HG03139 (cell line): ENCODE measurements around the gene DNPH1.

Source experiments
- ATAC-seq: cut with Tn5 transposase; IDR thresholded peaks from one replicate; pipeline ENCODE4 v1.9.1; 2021; ENCODE audit not compliant: unreplicated experiment

Gene DNPH1

GRCh38 chr6:43219119-43219518 lies 10.2 kb downstream of the DNPH1 start:
- no peak for ATAC-seq

GRCh38 chr6:43217351-43217750 lies 11.9 kb downstream of the DNPH1 start:
- ATAC-seq: no peak

GRCh38 chr6:43216200-43216599 lies 13.1 kb downstream of the DNPH1 start:
- ATAC-seq: no peak

- ATAC-seq: no peak
These were observed 14.2 kb downstream of the DNPH1 start for GRCh38 chr6:43215066-43215465.

- no peak for ATAC-seq
These were observed 15.8 kb downstream of the DNPH1 start for GRCh38 chr6:43213431-43213830.

GRCh38 chr6:43211955-43212354 lies 17.3 kb downstream of the DNPH1 start:
- ATAC-seq: no peak

GRCh38 chr6:43207286-43207685 lies 22.0 kb downstream of the DNPH1 start:
- no peak for ATAC-seq

- no peak for ATAC-seq
These were observed 23.4 kb downstream of the DNPH1 start for GRCh38 chr6:43205849-43206248.

GRCh38 chr6:43204271-43205105 lies 24.8 kb downstream of the DNPH1 start:
- no peak for ATAC-seq

- no peak for ATAC-seq
These were observed 25.6 kb downstream of the DNPH1 start for GRCh38 chr6:43203718-43204095.

- ATAC-seq: no peak
These were observed 26.1 kb downstream of the DNPH1 start for GRCh38 chr6:43203029-43203717.

- ATAC-seq: no peak
These were observed 26.8 kb downstream of the DNPH1 start for GRCh38 chr6:43202451-43202850.

- no peak for ATAC-seq
These were observed 28.7 kb downstream of the DNPH1 start for GRCh38 chr6:43200541-43200940.

- no peak for ATAC-seq
These were observed 29.4 kb downstream of the DNPH1 start for GRCh38 chr6:43199912-43200311.

GRCh38 chr6:43196337-43196736 lies 32.9 kb downstream of the DNPH1 start:
- no peak for ATAC-seq

- ATAC-seq: no peak
These were observed 35.4 kb downstream of the DNPH1 start for GRCh38 chr6:43193929-43194328.

- ATAC-seq: no peak
These were observed 36.4 kb downstream of the DNPH1 start for GRCh38 chr6:43192911-43193310.

- no peak for ATAC-seq
These were observed 39.4 kb downstream of the DNPH1 start for GRCh38 chr6:43189776-43190304.

- ATAC-seq: no peak
These were observed 40.9 kb downstream of the DNPH1 start for GRCh38 chr6:43188426-43188825.

- no peak for ATAC-seq
These were observed 41.5 kb downstream of the DNPH1 start for GRCh38 chr6:43187821-43188220.

- ATAC-seq: no peak
These were observed 42.6 kb downstream of the DNPH1 start for GRCh38 chr6:43186706-43187105.

GRCh38 chr6:43186019-43186418 lies 43.3 kb downstream of the DNPH1 start:
- ATAC-seq: no peak
